Activated CD4-positive, alpha-beta T cell treated with anti-CD3 and anti-CD28 coated beads for 1 hour (primary cell): ENCODE measurements around the gene CYSRT1.
A peak's percentile ranks its signal among the peaks of the same experiment; 100 is the strongest.

Experiments
- DNase-seq: peaks from one replicate; pipeline ENCODE4 v3.0.0-alpha.2; 2020

CYSRT1 gene, protein sequence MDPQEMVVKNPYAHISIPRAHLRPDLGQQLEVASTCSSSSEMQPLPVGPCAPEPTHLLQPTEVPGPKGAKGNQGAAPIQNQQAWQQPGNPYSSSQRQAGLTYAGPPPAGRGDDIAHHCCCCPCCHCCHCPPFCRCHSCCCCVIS

GRCh38 chr9:137224830-137225694 lies at the start of gene CYSRT1:
Gene CYSRT1 (plus strand): TSS chr9:137225174. CDS start chr9:137225622, 448 bp downstream.
- no peak for DNase-seq

DNA sequence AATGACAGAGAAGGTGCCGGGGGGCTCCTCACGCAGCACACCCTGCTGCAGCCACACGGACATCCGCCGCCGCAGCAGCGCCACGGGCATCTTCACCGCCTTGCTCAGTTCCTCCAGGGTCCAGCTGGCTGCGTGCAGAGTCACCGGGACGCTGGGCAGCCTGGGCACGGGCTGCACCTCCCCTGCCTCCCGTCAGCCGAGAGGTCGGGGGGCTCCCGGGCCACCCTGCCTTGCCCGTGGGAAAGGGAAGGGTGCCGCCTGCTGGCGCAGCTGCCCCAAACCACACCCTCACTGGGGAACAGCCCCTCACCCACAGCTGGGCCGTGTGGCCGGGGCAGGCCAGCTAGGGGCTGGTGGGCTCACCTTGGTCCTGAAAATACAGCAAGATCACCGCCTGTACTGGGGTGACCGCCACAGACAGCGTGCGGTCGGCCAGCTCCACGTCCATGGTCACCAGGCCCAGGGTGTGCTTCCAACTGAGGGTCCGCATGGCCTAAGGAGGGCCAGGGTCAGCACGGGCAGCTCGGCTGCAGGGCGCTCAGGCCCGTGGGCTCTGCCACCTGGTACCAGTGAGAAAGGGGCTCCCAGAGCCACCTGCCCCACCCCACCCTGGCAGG lies 49.5 kb upstream of the CYSRT1 start:
- no peak for DNase-seq

GRCh38 chr9:137176302-137177182 lies 48.4 kb upstream of the CYSRT1 start:
- no peak for DNase-seq

- no peak for DNase-seq
Measured at GRCh38 chr9:137178201-137178938, 46.6 kb upstream of the CYSRT1 start.

- DNase-seq = no peak
Measured at GRCh38 chr9:137178939-137179630, 45.9 kb upstream of the CYSRT1 start.

DNA sequence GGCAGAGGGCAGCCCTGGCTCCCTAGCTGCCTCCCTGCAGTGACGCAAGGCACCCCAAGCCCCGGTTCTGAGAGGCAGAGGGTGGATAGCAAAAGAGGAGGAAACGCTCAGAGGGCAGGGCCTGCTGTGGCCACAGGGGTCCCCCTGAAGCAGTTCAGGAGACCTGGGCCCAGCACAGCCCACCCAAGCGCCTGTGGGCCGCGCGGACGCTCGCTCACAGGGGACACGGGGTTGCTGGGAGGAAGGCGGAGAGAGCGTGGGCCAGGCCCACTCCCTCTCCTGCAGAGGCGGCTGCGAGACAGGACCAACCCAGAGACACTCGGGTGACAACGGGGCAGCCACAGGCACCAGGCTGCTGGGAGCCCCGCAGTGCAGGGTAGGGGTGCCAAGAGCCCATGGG lies 45.2 kb upstream of the CYSRT1 start:
- DNase-seq = no peak

DNA sequence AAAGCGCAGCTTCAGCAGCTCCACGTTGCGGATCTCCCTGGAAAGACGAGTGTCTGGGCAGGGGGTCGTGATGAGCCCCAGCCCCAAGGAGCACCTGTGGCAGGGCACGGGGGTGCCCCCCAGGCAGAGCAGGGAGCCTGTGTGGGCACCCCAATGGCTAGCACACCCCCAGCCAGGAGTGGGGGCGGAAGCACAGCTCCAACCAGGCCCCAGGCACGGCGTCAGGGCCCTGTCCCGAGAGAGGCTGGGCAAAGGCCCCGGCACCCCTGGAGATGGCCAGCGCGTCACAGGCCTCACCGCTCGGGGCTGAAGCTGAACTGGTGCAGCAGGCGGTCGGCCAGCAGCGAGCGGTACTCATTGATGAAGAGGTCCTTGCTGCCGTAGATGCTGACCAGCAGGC lies 44.5 kb upstream of the CYSRT1 start:
- DNase-seq = no peak

GRCh38 chr9:137181680-137182079 lies 43.3 kb upstream of the CYSRT1 start:
- no peak for DNase-seq

DNA sequence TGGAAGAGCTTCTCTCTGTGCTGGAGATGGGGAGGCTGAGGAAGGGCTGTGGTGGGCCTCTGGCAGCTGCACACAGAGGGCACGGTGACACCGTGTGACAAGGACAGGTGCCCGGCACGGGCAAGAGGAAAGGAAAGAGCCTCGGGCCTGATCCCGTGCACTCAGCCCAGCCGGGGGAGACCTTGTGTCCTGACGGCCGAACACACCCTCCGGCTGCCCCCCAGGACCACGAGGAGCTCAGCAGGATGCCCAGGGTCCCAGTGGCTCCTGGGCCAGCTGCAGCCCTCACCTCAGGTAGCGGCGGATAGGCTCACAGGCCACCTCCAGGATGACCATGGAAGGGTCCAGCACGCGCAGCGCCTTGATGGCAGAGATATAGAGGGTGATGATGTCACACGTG lies 42.1 kb upstream of the CYSRT1 start:
- no peak for DNase-seq

DNA sequence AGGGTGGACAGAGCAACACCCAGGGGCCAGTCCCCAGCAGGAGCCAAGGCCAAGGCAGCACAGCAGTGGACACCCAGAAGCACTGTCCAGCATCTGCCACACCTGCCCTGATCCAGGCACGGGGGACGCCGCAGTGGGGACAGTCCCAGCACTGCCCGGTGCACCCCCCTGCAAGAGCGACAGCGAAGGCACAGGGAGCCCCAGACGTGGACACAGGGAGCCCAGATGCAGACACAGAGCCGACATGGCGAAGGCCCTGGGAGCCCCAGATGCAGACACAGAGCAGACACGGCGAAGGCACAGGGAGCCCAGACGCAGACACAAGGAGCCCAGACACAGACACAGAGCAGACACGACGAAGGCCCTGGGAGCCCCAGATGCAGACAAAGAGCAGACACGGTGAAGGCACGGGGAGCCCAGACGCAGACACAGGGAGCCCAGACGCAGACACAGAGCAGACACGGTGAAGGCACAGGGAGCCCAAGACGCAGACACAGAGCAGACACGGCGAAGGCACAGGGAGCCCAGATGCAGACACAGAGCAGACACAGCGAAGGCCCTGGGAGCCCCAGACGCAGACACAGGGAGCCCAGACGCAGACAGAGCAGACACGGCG lies 40.9 kb upstream of the CYSRT1 start:
- no peak for DNase-seq

- DNase-seq = no peak
Measured at GRCh38 chr9:137184881-137185660, 39.9 kb upstream of the CYSRT1 start.

DNA sequence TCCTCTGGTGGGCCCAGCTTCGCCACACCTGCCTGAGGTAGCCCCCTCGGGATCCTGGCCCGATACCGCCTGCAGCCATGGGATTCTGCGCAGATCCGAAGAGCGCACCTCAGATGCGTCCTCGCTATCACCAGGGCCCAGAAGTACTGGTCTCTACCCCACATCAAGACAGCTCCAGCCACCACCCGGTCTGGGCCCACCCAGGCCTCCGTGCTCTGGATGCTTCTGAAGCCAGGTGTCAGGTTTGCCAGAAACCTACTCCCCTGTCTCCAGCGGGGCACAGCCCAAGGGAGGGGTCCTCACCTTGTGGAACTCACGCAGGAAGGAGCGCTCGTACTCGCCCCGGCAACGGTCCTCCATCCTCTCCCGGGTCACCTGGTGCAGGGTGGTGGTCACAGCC lies 39.1 kb upstream of the CYSRT1 start:
- no peak for DNase-seq

DNA sequence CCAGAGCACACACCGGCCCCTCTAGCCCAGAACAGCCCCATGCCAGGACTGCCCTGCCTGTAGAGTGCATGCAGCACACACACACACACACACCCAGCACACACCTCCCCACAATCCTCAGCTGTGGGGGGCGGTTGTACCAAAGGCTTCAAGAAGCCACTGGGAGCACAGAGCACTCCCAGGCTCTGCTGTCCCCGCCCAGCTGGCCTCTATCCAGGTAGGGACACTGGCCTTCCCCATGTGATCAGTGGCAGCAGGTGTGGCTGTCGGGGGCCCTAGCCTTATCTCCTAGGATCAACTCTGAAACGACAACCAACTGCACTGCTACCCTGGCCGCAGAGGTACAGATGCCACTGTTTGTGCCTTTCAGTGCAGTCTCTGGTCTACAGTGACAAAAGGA lies 38.6 kb upstream of the CYSRT1 start:
- no peak for DNase-seq

- no peak for DNase-seq
Measured at GRCh38 chr9:137187386-137187785, 37.6 kb upstream of the CYSRT1 start.

GRCh38 chr9:137188086-137188489 lies 36.9 kb upstream of the CYSRT1 start:
- no peak for DNase-seq

- peak; percentile 92 for DNase-seq
Measured at GRCh38 chr9:137188490-137189296, 36.3 kb upstream of the CYSRT1 start, which contains the start of the genes ANAPC2 and SSNA1. Gene ANAPC2 (minus strand): TSS chr9:137188560. CDS start chr9:137188532, 28 bp downstream. Gene SSNA1 (plus strand): TSS chr9:137188676. CDS start chr9:137188727, 51 bp downstream.

DNA sequence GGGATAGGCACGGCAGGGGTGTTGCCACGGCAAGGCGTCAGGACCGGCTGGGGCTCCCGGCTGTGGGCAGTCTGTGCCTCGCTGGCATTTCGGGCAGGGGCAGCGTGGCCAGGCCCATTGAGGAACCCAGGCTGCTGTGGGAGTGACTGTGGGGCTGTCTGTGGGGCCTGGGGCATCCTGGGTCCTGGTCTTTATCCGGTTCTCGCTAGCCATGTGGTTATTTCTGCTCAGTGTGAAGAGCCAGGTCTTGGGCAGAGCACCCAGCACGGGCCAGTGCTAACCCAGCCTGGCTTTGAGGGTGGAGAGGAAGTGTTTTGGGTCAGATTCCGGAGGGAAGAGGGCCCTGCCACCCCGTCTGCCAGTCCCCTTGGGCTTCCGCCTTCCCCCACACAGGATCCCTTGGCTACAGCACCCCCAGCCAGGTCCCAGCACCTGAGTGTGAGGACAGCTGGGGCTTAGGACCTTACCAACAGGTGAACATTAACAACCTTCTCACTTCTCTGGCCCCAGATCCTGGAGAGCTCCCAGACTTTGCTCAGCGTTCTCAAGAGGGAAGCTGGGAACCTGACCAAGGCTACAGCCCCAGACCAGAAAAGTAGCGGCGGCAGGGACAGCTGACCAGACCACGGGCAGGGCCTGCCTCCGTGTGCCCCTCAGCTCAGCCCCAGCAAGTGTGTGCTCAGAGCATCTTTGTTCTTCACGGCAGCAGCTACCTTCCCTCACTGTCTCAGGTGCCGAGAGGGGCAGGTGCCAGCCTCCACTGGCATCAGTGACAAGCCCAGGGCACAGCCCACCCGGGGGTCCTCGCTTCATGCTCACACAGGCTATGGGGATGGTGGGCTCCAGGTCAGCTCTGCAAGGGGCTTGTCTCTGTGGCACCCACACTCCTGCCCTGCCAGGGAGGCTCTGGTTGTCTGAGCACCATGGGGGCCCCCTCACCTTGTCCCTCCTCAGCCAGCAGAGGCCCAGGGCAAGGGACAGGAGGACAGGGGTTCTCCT lies 35.4 kb upstream of the CYSRT1 start:
- DNase-seq = no peak

GRCh38 chr9:137190315-137190856 lies 34.6 kb upstream of the CYSRT1 start:
- no peak for DNase-seq
